Measurements from ENCODE around the gene GUCD1.

Gene GUCD1

DNA sequence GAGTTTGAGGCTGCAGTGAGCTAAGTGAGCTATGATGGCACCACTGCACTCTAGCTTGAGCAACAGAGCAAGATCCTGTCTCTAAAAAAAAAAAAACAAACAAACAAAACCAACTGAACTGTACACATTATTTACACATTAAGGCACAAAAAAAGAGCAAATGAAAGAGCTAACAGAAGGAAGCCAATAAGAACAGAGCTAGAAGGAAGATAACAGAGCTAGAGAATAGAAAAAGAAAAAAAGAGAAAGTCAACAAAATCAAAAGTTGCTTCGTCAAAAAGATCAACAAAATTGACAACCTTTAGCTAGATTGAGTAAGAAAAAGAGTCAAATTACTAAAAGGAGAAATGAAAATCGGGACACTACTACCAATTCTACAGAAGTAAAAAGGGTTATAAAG is 25.0 kb downstream of the GUCD1 start:
- DNase-seq (ENCODE audit: low spot score) (no peak), ATAC-seq (ENCODE audit: low read depth) (no peak)
- TF ChIP-seq, protein P1, sequence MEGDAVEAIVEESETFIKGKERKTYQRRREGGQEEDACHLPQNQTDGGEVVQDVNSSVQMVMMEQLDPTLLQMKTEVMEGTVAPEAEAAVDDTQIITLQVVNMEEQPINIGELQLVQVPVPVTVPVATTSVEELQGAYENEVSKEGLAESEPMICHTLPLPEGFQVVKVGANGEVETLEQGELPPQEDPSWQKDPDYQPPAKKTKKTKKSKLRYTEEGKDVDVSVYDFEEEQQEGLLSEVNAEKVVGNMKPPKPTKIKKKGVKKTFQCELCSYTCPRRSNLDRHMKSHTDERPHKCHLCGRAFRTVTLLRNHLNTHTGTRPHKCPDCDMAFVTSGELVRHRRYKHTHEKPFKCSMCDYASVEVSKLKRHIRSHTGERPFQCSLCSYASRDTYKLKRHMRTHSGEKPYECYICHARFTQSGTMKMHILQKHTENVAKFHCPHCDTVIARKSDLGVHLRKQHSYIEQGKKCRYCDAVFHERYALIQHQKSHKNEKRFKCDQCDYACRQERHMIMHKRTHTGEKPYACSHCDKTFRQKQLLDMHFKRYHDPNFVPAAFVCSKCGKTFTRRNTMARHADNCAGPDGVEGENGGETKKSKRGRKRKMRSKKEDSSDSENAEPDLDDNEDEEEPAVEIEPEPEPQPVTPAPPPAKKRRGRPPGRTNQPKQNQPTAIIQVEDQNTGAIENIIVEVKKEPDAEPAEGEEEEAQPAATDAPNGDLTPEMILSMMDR (IDR thresholded peaks at IDR 0.05; ENCODE audit: poor library complexity, severe bottlenecking), result no peak
- Histone ChIP-seq H3K36me3 (ENCODE audit: low read depth) (no peaks in the 10 kb centered on the region), H3K27ac (ENCODE audit: poor library complexity, severe bottlenecking) (no peak overlapping the region), H3K4me1 (ENCODE audit: insufficient read depth, poor library complexity, severe bottlenecking) (no peaks in the 10 kb centered on the region), H3K27me3 (ENCODE audit: insufficient read depth, poor library complexity, severe bottlenecking) (no peaks in the 10 kb centered on the region), H3K4me3 (ENCODE audit: severe bottlenecking) (no peak overlapping the region), H3K9me3 (ENCODE audit: severe bottlenecking) (no peaks in the 10 kb centered on the region)

DNA sequence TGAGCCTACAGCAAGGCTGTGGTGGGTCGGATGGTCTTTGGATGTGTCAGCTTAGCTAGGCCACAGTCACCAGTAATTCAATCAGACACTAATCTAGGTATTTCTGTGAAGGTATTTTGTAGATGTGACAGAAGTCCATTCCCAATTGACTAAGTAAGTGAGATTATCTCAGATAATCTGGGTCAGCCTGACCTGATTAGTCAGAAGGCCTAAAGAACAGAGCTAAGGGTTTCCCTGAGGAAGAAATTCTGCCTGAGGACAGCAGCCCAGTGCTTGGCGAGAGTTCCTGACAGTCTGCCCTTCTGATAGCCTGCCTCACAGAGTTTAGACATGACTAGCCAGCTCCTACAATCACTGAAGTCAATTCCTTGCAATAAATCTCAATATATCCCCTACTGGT is 28.7 kb downstream of the GUCD1 start:
- peaks cover 4% of the 10 kb centered on the region for H3K4me1 ChIP-seq (ENCODE audit: insufficient read depth, poor library complexity, severe bottlenecking)
- H3K9me3 ChIP-seq (ENCODE audit: severe bottlenecking), result no peaks in the 10 kb centered on the region
- H3K4me3 ChIP-seq (ENCODE audit: severe bottlenecking), result no peak overlapping the region
- TF ChIP-seq, protein P1 (IDR thresholded peaks at IDR 0.05; ENCODE audit: poor library complexity, severe bottlenecking), result no peak
- no peak for ATAC-seq (ENCODE audit: low read depth)
- no peak overlapping the region for H3K27ac ChIP-seq (ENCODE audit: poor library complexity, severe bottlenecking)
- no peaks in the 10 kb centered on the region for H3K27me3 ChIP-seq (ENCODE audit: insufficient read depth, poor library complexity, severe bottlenecking)
- no peak for DNase-seq (ENCODE audit: low spot score)
- no peaks in the 10 kb centered on the region for H3K36me3 ChIP-seq (ENCODE audit: low read depth)

DNA sequence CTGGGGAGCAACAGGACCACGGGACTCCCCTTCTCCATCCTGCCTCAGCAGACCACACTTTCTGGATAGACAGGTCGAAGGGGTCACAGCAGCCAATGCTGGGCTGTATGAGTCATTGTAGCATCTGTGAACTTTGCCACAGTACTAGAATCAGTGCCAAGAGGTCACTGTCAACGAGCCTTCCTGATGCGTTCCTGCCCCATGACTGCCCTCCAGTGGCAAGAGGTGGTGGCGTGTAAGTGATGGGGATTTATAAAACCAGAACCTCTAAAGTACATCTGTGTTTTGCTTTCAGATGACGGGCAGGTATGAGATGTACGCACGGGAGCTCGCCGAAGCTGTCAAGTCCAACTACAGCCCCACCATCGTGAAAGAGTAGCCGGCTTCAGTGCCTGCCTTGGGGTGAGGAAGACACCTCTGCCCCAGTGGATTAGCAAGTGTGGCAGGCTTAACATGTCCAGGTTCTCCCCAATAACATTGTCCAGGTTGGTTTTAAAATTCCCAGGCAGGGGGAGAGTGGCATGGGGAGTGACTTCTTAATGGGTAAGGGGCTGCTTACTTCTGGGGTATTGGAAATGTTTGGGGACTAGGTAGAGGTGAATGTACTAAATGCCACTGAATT is 29.4 kb downstream of the GUCD1 start:
- H3K27ac ChIP-seq (ENCODE audit: poor library complexity, severe bottlenecking), result no peak overlapping the region
- H3K4me1 ChIP-seq (ENCODE audit: insufficient read depth, poor library complexity, severe bottlenecking), result peaks cover 4% of the 10 kb centered on the region
- H3K27me3 ChIP-seq (ENCODE audit: insufficient read depth, poor library complexity, severe bottlenecking), result no peaks in the 10 kb centered on the region
- DNase-seq (ENCODE audit: low spot score) (no peak), ATAC-seq (ENCODE audit: low read depth) (peak; percentile 55)
- no peaks in the 10 kb centered on the region for H3K36me3 ChIP-seq (ENCODE audit: low read depth)
- H3K9me3 ChIP-seq (ENCODE audit: severe bottlenecking), result no peaks in the 10 kb centered on the region
- H3K4me3 ChIP-seq (ENCODE audit: severe bottlenecking), result no peak overlapping the region
- TF ChIP-seq, protein P1 (IDR thresholded peaks at IDR 0.05; ENCODE audit: poor library complexity, severe bottlenecking), result peak; percentile 87

DNA sequence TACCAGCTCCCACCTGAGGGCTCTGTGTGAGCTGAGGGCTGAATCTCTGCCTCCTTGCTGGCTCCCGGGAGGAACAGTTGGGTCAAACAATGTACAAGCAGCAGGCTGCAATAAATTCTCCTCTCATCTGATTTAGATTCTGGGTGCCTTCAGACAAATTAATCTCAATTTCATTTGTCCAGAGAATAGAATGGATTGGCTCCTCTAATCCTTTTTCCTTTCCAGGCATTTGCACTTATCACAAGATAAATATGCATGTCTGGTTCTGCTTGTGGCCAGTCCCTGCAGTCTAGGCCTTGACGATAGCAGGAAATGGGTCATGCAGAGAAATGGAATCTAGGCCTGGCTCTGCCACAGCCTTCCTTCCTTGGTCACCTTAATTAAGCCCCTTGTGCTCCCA is 31.1 kb downstream of the GUCD1 start:
- TF ChIP-seq, protein P1 (IDR thresholded peaks at IDR 0.05; ENCODE audit: poor library complexity, severe bottlenecking), result no peak
- Histone ChIP-seq H3K27me3 (ENCODE audit: insufficient read depth, poor library complexity, severe bottlenecking) (no peaks in the 10 kb centered on the region), H3K4me1 (ENCODE audit: insufficient read depth, poor library complexity, severe bottlenecking) (peaks cover 4% of the 10 kb centered on the region), H3K27ac (ENCODE audit: poor library complexity, severe bottlenecking) (no peak overlapping the region), H3K36me3 (ENCODE audit: low read depth) (no peaks in the 10 kb centered on the region), H3K4me3 (ENCODE audit: severe bottlenecking) (no peak overlapping the region), H3K9me3 (ENCODE audit: severe bottlenecking) (no peaks in the 10 kb centered on the region)
- DNase-seq (ENCODE audit: low spot score), result no peak
- no peak for ATAC-seq (ENCODE audit: low read depth)

DNA sequence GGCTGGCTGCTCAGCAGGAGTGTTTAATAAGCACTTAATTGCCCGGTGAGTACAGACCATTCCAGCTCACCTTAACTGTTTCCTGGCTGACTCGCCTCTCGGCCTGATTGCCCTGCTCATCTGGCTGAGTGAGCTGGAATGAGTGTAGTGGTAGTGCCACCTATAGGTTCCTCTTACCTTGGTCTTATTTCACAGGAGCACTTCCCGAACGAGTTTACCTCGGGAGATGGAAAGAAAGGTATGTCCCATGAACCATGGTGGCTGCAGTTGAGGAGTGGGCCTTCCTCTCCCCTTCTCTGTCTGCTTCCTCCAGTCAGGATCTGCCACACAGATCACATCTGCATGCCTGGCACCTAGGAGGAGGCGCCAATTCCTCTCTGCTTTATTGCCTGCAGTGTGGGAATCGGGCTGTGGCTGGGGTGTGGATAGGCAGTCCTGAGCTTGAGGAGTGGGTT is 33.1 kb downstream of the GUCD1 start:
- no peaks in the 10 kb centered on the region for H3K27me3 ChIP-seq (ENCODE audit: insufficient read depth, poor library complexity, severe bottlenecking)
- no peak overlapping the region for H3K4me3 ChIP-seq (ENCODE audit: severe bottlenecking)
- H3K36me3 ChIP-seq (ENCODE audit: low read depth), result no peaks in the 10 kb centered on the region
- DNase-seq (ENCODE audit: low spot score), result peak; percentile 87
- H3K27ac ChIP-seq (ENCODE audit: poor library complexity, severe bottlenecking), result no peak overlapping the region
- TF ChIP-seq, protein P1 (IDR thresholded peaks at IDR 0.05; ENCODE audit: poor library complexity, severe bottlenecking), result peak; percentile 89
- no peaks in the 10 kb centered on the region for H3K9me3 ChIP-seq (ENCODE audit: severe bottlenecking)
- ATAC-seq (ENCODE audit: low read depth), result peak; percentile 99
- H3K4me1 ChIP-seq (ENCODE audit: insufficient read depth, poor library complexity, severe bottlenecking), result peaks cover 4% of the 10 kb centered on the region

All from RWPE2 (cell line).